GM19467 (cell line): ENCODE data around the gene TENM3.
"Not testable (repeated sequence)": the region's sequence is repeated elsewhere in the genome, so short reads cannot be mapped to it uniquely, and the experiment has no call there.

Experiments
- ATAC-seq: cut with Tn5 transposase; IDR thresholded peaks from one replicate; pipeline ENCODE4 v1.9.1; 2021; ENCODE audit warnings: mild to moderate bottlenecking, moderate library complexity; ENCODE audit not compliant: unreplicated experiment

TENM3 gene

DNA sequence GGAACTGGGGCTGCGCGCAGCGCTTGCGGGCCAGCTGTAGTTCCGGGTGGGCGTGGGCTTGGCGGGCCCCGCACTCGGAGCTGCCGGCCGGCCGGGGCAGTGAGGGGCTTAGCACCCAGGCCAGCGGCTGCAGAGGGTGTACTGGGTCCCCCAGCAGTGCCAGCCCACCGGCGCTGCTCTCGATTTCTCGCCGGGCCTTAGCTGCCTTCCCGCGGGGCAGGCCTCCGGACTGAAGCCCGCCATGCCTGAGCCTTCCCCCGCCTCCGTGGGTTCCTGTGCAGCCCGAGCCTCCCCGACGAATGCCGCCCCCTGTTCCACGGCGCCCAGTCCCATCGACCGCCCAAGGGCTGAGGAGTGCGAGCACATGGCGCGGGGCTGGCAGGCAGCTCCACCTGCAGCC, 143.4 kb downstream of the TENM3 start:
- not testable (repeated sequence) for ATAC-seq

- no peak for ATAC-seq
These were observed 148.0 kb downstream of the TENM3 start for GRCh38 chr4:182391111-182391684.

DNA sequence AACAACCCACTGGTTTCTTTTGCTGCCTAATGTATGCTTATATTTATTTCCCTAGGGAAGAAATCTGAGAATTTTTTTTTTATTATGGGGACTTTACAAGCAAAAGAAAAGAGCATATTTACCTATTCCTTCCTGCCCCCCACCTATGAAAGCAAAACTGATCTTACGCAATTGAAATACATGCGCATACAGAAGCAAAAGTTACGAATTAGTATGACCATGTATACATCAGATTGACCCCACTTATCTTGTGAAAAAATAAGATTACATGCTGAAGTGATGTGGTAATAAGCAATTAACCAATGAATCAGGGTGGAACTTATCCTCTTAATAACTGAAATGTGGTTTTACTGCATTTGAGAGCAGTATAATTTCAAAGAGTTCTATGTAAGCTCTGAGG, 151.0 kb downstream of the TENM3 start:
- no peak for ATAC-seq

GRCh38 chr4:182400081-182400480, 156.9 kb downstream of the TENM3 start:
- ATAC-seq: no peak

DNA sequence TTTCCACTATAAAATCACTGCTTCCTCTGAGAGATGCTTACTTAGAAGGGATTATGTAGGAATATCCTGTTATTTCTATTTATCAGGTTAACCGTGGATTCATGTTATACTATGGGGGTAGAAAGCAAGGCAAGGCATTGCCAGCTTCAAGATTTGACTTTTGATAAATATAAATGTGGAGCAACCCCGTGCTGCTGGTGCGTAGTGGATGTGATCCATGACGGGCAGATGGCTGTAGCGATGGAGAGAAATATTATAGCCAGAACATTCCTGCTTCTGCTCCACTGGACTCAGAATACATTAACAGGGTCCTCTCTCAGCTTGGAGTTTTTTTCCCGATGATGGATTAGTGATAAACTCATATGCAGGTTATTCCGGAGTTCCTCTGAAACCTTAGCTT, 157.6 kb downstream of the TENM3 start:
- no peak for ATAC-seq

- no peak for ATAC-seq
These were observed 161.2 kb downstream of the TENM3 start for GRCh38 chr4:182404376-182404775.

DNA sequence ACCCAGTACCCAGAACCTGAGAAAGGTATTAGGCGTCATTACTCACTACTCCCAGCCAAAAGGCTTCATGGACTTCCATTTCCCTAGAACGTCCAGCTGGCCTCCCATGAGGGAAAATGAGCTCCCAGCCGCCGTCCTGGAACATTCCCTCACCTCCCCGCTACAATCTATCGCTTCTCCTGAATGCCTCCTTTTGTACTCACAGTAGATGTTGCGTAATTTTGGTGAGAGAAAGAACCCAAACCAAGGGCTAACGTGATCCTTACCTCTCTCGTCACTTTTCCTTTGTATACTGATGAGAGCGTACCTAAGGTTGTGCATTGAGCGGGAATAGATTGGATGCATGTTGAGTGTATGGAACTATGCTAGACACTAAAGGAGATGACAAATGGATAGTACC, 161.9 kb downstream of the TENM3 start:
- ATAC-seq: no peak

DNA sequence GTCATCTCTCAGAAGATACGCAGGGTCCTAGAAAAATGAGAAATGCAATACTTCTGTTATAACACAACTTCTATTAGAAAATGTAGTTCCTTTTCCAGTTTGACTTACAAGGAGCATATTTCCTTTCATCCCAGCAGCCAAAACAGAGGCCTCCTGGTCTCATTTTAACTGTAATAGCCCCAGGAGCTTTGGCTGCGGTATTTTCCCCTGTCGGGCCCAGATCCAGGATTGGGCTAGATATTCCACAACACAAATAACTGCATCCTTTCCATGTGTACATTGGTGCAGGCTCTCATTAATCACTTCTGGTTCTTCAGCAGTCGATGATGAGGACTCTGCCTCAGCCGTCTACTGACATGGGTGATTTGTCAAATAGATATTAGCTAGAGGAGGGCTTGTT, 166.1 kb downstream of the TENM3 start:
- ATAC-seq: no peak

DNA sequence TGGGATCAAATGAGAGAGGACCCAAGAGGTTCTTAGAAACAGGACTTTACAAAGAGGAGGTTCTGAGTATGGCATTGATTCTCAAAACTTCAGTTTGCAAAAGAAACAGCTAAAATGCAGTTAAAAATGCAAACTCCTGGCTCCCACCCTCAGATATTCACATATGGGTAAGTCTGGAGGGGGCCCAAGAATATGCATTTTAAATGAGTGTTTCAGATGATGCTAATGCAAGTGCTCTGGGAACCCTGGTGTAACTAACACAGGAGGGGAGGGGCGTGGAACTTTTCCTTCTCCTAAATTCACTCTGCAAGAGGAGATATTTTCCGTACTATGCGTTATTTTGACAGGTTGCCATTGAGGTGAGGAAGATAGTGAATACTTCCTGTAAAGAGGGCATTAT, 168.2 kb downstream of the TENM3 start:
- ATAC-seq: no peak

DNA sequence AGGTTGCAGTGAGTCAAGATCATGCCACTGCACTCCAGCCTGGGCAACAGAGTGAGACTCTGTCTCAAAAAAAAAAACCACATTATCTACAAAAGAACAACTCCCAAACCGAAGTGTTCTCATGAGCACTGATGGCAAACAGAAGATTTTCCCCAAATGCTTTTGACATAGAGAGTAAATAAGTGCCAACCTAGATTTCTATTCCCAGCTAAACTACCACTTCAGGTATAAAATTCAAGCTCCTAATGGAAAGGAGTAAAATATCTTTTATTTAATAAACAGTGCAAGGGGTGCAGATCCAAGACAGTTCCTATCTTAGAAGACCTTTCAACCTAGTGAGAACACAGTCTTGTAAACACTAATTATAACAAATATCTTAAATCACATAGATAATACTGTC, 170.3 kb downstream of the TENM3 start:
- no peak for ATAC-seq

- no peak for ATAC-seq
These were observed 171.9 kb downstream of the TENM3 start for GRCh38 chr4:182415116-182415515.

DNA sequence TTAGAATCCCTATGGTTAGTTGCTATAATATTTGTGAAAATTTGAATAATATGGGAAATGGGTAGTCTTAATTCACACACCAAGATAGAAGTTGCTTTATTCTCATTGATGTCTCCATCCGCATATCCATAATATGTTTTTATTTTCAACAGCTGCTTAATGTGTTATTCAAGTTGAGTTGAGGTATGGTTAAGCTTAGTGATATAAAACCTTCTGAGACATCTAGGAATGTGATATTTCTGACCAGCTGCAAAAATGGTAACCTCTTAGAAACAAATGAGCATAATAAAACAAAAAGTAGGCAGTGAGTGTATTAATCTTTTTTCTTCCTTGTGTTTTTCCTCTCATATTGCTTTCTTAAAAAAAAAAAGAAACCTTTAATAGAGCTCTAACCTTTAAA, 172.9 kb downstream of the TENM3 start:
- ATAC-seq: no peak

- ATAC-seq: no peak
These were observed 175.0 kb downstream of the TENM3 start for GRCh38 chr4:182418054-182418734.

DNA sequence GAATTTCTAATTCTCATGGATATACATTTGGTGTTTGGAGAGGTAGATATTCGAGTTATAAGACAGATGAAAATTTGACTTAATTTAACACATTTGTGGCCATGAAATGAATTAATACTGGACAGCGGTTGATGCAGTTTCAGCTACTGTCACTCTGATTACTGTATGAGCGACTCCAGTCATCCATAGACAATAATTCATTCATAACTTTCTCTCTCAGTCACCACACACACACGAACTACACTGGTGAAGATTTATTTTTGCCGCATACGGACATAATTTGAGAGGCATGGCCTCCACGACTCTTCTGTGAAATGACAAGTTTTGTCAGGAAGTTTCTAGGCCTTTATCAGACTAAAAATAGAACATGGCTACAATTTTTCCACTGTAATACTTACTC, 177.0 kb downstream of the TENM3 start:
- ATAC-seq: no peak

DNA sequence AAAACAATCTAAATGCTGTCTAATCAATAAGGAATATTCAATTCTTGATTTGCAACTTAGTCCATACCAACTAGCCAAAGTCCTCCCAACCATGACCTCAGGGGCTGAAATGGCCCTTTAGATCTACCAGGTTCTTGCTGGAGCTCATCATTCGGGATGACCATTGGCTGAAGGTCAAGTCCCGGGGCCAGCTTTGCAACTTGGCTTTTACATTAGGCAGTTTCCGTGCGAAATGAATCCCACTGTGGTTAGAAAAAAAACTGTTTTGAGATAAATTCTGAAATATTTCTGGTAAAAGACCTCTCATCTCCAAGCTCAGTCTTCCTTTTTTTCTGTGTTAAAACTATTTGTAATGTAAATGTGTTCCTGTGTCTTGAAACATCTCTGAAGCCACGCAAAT, 178.6 kb downstream of the TENM3 start:
- ATAC-seq: no peak

GRCh38 chr4:182425302-182425701, 182.1 kb downstream of the TENM3 start:
- ATAC-seq: no peak

DNA sequence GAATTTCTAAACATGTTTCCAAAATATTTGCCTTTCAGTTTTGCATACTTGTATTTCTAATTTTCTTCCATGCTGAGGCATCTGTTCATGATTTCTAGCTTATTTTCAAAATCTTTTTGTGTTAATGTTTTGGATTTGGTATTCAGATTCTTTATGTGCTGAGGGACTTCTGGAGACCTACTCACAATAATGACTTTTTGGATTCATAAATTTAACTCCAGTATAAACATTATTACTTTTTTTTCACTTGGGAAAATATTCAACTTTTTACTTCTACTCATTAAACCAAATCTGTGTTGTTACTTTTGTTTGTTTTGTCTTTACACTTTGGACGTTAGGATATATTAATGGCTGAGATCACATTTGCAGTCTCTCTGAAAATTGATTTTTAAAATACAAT, 183.7 kb downstream of the TENM3 start:
- ATAC-seq: no peak

- no peak for ATAC-seq
These were observed 184.4 kb downstream of the TENM3 start for GRCh38 chr4:182427554-182427953.

DNA sequence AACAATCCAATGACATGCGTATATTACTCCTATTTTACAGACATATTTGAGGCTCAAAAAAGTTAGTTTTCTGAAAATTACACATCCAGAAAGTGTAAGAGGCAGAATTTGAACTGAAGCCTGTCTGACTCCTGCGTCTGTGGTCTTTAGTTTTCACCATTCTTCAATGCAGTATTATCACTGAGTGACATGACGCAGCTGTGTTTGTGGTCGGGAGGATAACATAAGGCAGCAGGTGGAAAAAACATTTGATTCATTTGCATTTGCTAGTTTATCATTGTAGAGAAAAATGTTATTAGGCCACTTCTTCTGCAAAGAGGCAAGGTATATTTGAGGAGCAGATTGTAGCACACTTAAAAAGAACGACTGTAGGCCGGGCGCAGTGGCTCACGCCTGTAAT, 186.7 kb downstream of the TENM3 start:
- ATAC-seq: no peak

GRCh38 chr4:182432819-182433218, 189.6 kb downstream of the TENM3 start:
- no peak for ATAC-seq

- no peak for ATAC-seq
These were observed 191.5 kb downstream of the TENM3 start for GRCh38 chr4:182434720-182435119.

- no peak for ATAC-seq
These were observed 192.2 kb downstream of the TENM3 start for GRCh38 chr4:182435401-182435800.

DNA sequence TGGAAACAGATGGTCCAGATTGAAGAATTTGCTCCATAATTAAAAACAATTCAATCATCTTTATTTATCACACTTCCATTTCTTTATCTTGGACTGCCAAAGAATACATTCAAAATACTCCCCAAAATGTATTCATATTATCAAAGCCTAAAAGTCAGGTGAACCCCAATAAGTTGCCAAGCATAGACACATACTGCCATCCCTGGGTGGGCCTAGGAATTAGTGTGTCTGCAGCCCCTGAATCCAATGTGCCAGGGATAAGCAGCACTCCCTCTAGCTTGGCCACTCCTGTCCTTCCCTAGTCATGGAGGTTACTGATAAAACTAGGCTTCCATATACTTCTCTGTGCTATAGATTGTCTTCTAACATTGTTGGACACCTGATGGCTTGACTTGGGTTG, 199.9 kb downstream of the TENM3 start:
- no peak for ATAC-seq
